ENCODE measurements around the gene STK4. TPM values are rescaled to one million over a fixed set of nuclear protein-coding genes. Genes with fewer than 3 reads are reported as not detected.

The STK4 gene
- total RNA-seq, 2 donors from 2014 or later: 17.8 to 23.6 TPM

GRCh38 chr20:45109634-45110033, 143.3 kb downstream of the STK4 start:
- no peak overlapping the region for H3K27ac ChIP-seq
- TF ChIP-seq POLR2A (IDR thresholded peaks at IDR 0.05): no peak
- TF ChIP-seq, protein P1, sequence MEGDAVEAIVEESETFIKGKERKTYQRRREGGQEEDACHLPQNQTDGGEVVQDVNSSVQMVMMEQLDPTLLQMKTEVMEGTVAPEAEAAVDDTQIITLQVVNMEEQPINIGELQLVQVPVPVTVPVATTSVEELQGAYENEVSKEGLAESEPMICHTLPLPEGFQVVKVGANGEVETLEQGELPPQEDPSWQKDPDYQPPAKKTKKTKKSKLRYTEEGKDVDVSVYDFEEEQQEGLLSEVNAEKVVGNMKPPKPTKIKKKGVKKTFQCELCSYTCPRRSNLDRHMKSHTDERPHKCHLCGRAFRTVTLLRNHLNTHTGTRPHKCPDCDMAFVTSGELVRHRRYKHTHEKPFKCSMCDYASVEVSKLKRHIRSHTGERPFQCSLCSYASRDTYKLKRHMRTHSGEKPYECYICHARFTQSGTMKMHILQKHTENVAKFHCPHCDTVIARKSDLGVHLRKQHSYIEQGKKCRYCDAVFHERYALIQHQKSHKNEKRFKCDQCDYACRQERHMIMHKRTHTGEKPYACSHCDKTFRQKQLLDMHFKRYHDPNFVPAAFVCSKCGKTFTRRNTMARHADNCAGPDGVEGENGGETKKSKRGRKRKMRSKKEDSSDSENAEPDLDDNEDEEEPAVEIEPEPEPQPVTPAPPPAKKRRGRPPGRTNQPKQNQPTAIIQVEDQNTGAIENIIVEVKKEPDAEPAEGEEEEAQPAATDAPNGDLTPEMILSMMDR (IDR thresholded peaks at IDR 0.05): no peak
- no peak overlapping the region for H3K4me3 ChIP-seq
- no peaks in the 10 kb centered on the region for H3K4me1 ChIP-seq
- H3K9me3 ChIP-seq: no peaks in the 10 kb centered on the region
- H3K27me3 ChIP-seq: no peaks in the 10 kb centered on the region
- intact Hi-C loops (cut with DNase I): no loop called here
- ATAC-seq (no peak), DNase-seq (no peak)
- no peaks in the 10 kb centered on the region for H3K36me3 ChIP-seq (replicated peaks in 1 of 2; ENCODE audit: insufficient read depth in 1 of 2, low read depth in 2 of 2)
- 66 to 74% methylated on average over 8 of the region's 8 CpGs for WGBS, 2 donors

- H3K4me3 ChIP-seq: no peak overlapping the region
- 81 to 85% methylated on average over 9 to 11 of the region's 11 CpGs for WGBS, 2 donors
- TF ChIP-seq, protein P1 (IDR thresholded peaks at IDR 0.05): no peak
- TF ChIP-seq POLR2A (IDR thresholded peaks at IDR 0.05): no peak
- DNase-seq (no peak), ATAC-seq (no peak)
- H3K4me1 ChIP-seq: no peaks in the 10 kb centered on the region
- intact Hi-C loops (cut with DNase I): no loop called here
- no peaks in the 10 kb centered on the region for H3K36me3 ChIP-seq (replicated peaks in 1 of 2; ENCODE audit: insufficient read depth in 1 of 2, low read depth in 2 of 2)
- no peaks in the 10 kb centered on the region for H3K9me3 ChIP-seq
- H3K27me3 ChIP-seq: no peaks in the 10 kb centered on the region
- no peak overlapping the region for H3K27ac ChIP-seq
Measured at GRCh38 chr20:45110301-45110700, 144.0 kb downstream of the STK4 start.

DNA sequence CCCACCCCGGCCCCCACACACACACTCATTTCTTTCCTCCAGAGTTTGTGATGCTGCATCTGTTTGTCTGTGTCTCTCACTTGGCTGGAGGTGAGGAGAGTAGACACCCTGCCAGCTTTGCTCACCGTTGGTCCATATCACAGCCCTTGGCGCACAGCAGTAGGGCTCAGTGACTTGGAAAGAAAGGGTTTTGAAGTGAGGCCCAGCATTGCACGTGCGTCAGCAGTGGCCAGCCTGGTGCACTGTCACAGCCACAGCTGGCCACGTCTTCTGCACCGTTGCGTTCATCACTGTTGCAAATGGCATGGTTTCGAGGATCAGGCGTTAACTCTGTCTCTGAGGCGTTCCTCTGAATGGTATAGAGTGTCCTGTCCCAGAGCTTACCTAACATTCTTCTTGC, 145.0 kb downstream of the STK4 start:
- 49 to 51% methylated on average over 11 of the region's 11 CpGs for WGBS, 2 donors
- Histone ChIP-seq H3K27ac (no peak overlapping the region), H3K36me3 (replicated peaks in 1 of 2; ENCODE audit: insufficient read depth in 1 of 2, low read depth in 2 of 2) (no peaks in the 10 kb centered on the region), H3K27me3 (no peaks in the 10 kb centered on the region), H3K9me3 (no peaks in the 10 kb centered on the region), H3K4me1 (no peaks in the 10 kb centered on the region), H3K4me3 (no peak overlapping the region)
- no peak for TF ChIP-seq POLR2A (IDR thresholded peaks at IDR 0.05)
- TF ChIP-seq, protein P1 (IDR thresholded peaks at IDR 0.05): no peak
- intact Hi-C loops (cut with DNase I): no loop called here
- DNase-seq (no peak), ATAC-seq (no peak)

- intact Hi-C loops (cut with DNase I): no loop called here
- Histone ChIP-seq H3K4me3 (no peak overlapping the region), H3K27ac (no peak overlapping the region), H3K27me3 (no peaks in the 10 kb centered on the region), H3K36me3 (replicated peaks in 1 of 2; ENCODE audit: insufficient read depth in 1 of 2, low read depth in 2 of 2) (no peaks in the 10 kb centered on the region), H3K4me1 (no peaks in the 10 kb centered on the region), H3K9me3 (no peaks in the 10 kb centered on the region)
- 42 to 47% methylated on average over 17 of the region's 17 CpGs for WGBS, 2 donors
- DNase-seq: no peak
- TF ChIP-seq, protein P1 (IDR thresholded peaks at IDR 0.05): peak; percentile 19 to 50 (median 30)
- no peak for TF ChIP-seq POLR2A (IDR thresholded peaks at IDR 0.05)
- no peak for ATAC-seq
Measured at GRCh38 chr20:45111799-45112471, 145.6 kb downstream of the STK4 start.

DNA sequence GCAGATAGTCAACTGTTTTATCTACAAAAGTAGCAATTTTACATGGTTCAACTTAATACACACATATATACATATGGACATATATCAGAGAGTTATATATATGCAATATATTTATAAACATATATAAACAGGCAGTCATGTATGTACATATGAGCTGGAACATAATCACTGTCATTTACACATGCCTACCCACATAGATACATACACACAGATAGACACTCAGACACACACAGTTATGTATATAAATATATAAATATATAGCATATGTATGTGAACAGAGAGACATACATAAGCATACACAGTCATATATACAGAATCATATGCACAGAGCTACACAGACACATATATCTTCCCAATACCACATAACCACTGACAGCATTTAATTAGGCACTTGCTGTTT, 146.4 kb downstream of the STK4 start:
- TF ChIP-seq, protein P1 (IDR thresholded peaks at IDR 0.05): no peak
- no peak for TF ChIP-seq POLR2A (IDR thresholded peaks at IDR 0.05)
- intact Hi-C loops (cut with DNase I): no loop called here
- Histone ChIP-seq H3K4me3 (no peak overlapping the region), H3K27ac (no peak overlapping the region), H3K4me1 (no peaks in the 10 kb centered on the region), H3K27me3 (no peaks in the 10 kb centered on the region), H3K9me3 (no peaks in the 10 kb centered on the region), H3K36me3 (replicated peaks in 1 of 2; ENCODE audit: insufficient read depth in 1 of 2, low read depth in 2 of 2) (no peaks in the 10 kb centered on the region)
- no peak for DNase-seq
- no peak for ATAC-seq
